DND-41 (cell line): ENCODE data around the gene OR11G2.

Experiments
- EZH2 ChIP-seq: IDR thresholded peaks from 3 replicates; pipeline ENCODE4 v1.6.1; 2012; ENCODE audit warnings: borderline replicate concordance, low read depth, mild to moderate bottlenecking, moderate library complexity, low read length, inconsistent platforms; ENCODE audit not compliant: severe bottlenecking
- TF ChIP-seq, protein P1 (sequence below): IDR thresholded peaks from 2 replicates; pipeline ENCODE4 v1.5.1; 2012; ENCODE audit warnings: borderline replicate concordance, low read length, moderate library complexity, mild to moderate bottlenecking; ENCODE audit not compliant: poor library complexity, severe bottlenecking; ENCODE audit errors: extremely low read depth

DNA sequence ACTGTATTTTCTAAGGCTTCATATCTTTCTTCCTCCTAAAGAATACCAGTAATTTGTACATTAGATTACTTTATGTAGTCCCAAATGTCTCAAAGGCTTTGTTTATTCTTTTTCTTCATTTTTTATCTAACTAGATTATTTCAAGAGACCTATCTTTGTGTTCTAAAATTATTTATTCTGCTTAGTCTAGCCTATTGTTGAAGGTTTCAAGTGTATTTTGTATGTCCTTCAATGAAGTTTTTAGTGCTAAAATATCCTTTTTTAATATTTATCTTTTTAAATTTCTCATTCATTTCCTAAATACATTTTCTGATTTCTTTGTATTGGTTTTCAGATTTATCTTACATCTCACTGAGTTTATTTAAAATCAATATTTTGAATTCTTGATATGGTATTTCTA is 26.2 kb upstream of the OR11G2 start:
- TF ChIP-seq, protein P1, sequence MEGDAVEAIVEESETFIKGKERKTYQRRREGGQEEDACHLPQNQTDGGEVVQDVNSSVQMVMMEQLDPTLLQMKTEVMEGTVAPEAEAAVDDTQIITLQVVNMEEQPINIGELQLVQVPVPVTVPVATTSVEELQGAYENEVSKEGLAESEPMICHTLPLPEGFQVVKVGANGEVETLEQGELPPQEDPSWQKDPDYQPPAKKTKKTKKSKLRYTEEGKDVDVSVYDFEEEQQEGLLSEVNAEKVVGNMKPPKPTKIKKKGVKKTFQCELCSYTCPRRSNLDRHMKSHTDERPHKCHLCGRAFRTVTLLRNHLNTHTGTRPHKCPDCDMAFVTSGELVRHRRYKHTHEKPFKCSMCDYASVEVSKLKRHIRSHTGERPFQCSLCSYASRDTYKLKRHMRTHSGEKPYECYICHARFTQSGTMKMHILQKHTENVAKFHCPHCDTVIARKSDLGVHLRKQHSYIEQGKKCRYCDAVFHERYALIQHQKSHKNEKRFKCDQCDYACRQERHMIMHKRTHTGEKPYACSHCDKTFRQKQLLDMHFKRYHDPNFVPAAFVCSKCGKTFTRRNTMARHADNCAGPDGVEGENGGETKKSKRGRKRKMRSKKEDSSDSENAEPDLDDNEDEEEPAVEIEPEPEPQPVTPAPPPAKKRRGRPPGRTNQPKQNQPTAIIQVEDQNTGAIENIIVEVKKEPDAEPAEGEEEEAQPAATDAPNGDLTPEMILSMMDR: no peak
- no peak for TF ChIP-seq EZH2
